ENCODE data around the gene WDFY3. TPM values are rescaled to one million over a fixed set of nuclear protein-coding genes. Genes with fewer than 3 reads are reported as not detected.

WDFY3 gene
- polyA plus RNA-seq, 2 of the 4 experiments (the other 2 are of a cell fraction) = 6.6 to 25.1 TPM

DNA sequence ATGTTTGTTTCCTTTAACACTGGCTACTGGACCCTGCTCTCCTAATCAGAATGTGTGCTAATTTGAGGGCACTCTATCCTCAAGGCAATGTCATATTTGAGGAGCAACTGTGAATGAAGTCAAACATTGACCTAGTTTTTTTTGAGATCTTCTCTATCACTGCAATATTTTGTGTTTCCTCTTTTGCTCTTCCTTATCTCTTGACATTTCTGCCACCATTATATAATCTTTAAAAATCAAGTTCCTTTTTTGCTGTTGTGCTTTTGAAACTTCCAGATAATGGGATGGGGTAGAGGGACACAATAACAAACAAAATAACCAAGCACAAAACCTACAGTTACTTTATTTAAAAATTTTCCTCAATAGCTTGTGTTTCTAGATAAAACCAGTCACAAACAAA, 7.4 kb upstream of the WDFY3 start:
- H3K27ac ChIP-seq = no peak overlapping the region
- CTCF ChIA-PET = interaction anchor here (0.6 to 1.8 kb wide), 2 partner anchors 224 to 422 kb away, joined by 3 to 4 read pairs; no protein-coding TSS in a partner anchor
- DNase-seq (ENCODE audit: low read depth in 1 of 2, low spot score in 1 of 2) = no peak
- POLR2A ChIA-PET = no interaction called here
- H3K4me1 ChIP-seq = 0 out of 3 replicates have a peak, but pooled peaks cover 3% of the 10 kb centered on the region
- no peaks in the 10 kb centered on the region for H3K9me3 ChIP-seq
- no peak overlapping the region for H3K4me2 ChIP-seq
- FAIRE-seq = no peak
- no peak for ATAC-seq
- TF ChIP-seq HOXB13 (CRISPR knock-in tag; IDR thresholded peaks at IDR 0.05; ENCODE audit: low read depth) (no peak), CEBPB (IDR thresholded peaks at IDR 0.05) (no peak), ZC3H11A (IDR thresholded peaks at IDR 0.05) (no peak), BHLHE40 (IDR thresholded peaks at IDR 0.05; ENCODE audit: low read depth, low read length) (no peak), EHF (CRISPR knock-in tag; IDR thresholded peaks at IDR 0.05) (no peak), GATA3 (IDR thresholded peaks at IDR 0.05; ENCODE audit: borderline replicate concordance) (no peak), HOXA7 (CRISPR knock-in tag; IDR thresholded peaks at IDR 0.05) (no peak), HOXB5 (CRISPR knock-in tag; IDR thresholded peaks at IDR 0.05) (no peak), NFE2L2 (conservative IDR thresholded peaks at IDR 0.05; ENCODE audit: low read length) (no peak), MYC (IDR thresholded peaks at IDR 0.05; ENCODE audit: borderline replicate concordance, low read length) (no peak), ZFP36 (IDR thresholded peaks at IDR 0.05; ENCODE audit: borderline replicate concordance, partially characterized antibody) (no peak)
- TF ChIP-seq, protein P1, sequence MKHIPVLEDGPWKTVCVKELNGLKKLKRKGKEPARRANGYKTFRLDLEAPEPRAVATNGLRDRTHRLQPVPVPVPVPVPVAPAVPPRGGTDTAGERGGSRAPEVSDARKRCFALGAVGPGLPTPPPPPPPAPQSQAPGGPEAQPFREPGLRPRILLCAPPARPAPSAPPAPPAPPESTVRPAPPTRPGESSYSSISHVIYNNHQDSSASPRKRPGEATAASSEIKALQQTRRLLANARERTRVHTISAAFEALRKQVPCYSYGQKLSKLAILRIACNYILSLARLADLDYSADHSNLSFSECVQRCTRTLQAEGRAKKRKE (CRISPR knock-in tag; IDR thresholded peaks at IDR 0.05; ENCODE audit: low read depth) = no peak
- TF ChIP-seq, protein P2, sequence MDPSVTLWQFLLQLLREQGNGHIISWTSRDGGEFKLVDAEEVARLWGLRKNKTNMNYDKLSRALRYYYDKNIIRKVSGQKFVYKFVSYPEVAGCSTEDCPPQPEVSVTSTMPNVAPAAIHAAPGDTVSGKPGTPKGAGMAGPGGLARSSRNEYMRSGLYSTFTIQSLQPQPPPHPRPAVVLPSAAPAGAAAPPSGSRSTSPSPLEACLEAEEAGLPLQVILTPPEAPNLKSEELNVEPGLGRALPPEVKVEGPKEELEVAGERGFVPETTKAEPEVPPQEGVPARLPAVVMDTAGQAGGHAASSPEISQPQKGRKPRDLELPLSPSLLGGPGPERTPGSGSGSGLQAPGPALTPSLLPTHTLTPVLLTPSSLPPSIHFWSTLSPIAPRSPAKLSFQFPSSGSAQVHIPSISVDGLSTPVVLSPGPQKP (IDR thresholded peaks at IDR 0.05; ENCODE audit: low read depth, low read length) = no peak
- TF ChIP-seq, protein P3, sequence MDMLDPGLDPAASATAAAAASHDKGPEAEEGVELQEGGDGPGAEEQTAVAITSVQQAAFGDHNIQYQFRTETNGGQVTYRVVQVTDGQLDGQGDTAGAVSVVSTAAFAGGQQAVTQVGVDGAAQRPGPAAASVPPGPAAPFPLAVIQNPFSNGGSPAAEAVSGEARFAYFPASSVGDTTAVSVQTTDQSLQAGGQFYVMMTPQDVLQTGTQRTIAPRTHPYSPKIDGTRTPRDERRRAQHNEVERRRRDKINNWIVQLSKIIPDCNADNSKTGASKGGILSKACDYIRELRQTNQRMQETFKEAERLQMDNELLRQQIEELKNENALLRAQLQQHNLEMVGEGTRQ (IDR thresholded peaks at IDR 0.05) = no peak
- H3K4me3 ChIP-seq = no peak overlapping the region

DNA sequence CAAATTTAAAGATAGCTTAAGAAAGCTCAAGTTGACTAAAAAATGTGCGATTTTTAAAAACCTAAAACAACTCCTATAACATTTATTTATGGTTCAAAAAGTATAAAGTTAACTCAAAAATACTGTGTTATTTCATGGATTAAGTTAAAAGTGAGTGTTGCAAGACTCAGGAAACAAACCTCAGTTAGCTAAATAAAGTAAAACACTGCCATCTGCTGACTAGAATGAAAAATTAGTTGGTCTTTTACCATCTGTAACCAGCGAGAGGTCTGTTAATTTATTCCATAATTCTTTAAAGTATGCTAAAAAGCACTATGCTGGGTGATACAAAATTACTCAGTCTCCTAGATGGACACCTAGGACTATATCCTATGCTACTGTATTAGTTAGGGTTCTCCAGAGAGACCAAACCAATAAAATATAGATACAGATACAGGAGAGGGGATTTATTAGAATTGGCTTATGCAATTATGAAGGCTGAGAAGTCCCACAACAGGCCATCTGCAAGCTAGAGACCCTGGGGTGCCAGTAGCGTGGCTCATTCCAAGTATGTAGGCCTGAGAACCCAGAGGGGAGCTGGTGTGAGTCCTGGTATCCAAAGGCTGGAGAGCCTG, 4.9 kb upstream of the WDFY3 start:
- no peak overlapping the region for H3K27ac ChIP-seq
- TF ChIP-seq, protein P4, sequence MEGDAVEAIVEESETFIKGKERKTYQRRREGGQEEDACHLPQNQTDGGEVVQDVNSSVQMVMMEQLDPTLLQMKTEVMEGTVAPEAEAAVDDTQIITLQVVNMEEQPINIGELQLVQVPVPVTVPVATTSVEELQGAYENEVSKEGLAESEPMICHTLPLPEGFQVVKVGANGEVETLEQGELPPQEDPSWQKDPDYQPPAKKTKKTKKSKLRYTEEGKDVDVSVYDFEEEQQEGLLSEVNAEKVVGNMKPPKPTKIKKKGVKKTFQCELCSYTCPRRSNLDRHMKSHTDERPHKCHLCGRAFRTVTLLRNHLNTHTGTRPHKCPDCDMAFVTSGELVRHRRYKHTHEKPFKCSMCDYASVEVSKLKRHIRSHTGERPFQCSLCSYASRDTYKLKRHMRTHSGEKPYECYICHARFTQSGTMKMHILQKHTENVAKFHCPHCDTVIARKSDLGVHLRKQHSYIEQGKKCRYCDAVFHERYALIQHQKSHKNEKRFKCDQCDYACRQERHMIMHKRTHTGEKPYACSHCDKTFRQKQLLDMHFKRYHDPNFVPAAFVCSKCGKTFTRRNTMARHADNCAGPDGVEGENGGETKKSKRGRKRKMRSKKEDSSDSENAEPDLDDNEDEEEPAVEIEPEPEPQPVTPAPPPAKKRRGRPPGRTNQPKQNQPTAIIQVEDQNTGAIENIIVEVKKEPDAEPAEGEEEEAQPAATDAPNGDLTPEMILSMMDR (IDR thresholded peaks at IDR 0.05) = peak; percentile 70
- TF ChIP-seq RAD21 (conservative IDR thresholded peaks at IDR 0.05 in 1 of 2, IDR thresholded peaks at IDR 0.05 in 1 of 2) = peak; percentile 77 to 81
- no peak for TF ChIP-seq JUN (IDR thresholded peaks at IDR 0.05)
- peak; percentile 70 for TF ChIP-seq SMC3 (IDR thresholded peaks at IDR 0.05)
- TF ChIP-seq CEBPB (IDR thresholded peaks at IDR 0.05) = peak; percentile 58 to 87; a peak in 3 of 4 replicates
- 0% methylated on average over 3 of the region's 3 CpGs for WGBS (ENCODE audit: missing lambda C conversion rate)
- H3K4me2 ChIP-seq = no peak overlapping the region
- ATAC-seq (0 out of 6 replicates have a peak, but pooled peaks of 1 of the 2 experiments have one; percentile 20), DNase-seq (ENCODE audit: low read depth in 1 of 2, low spot score in 1 of 2) (peak; percentile 16 to 40), FAIRE-seq (peak; percentile 89)
- H3K4me3 ChIP-seq = no peak overlapping the region
- CTCF ChIA-PET = interaction anchor here (0.6 to 3.8 kb wide), 27 partner anchors 10 to 1326 kb away, joined by 3 to 33 read pairs (median 3); partner anchors contain the start of gene NKX6-1
- no peaks in the 10 kb centered on the region for H3K9me3 ChIP-seq
- 0 out of 3 replicates have a peak, but pooled peaks cover 10% of the 10 kb centered on the region for H3K4me1 ChIP-seq
- POLR2A ChIA-PET = no interaction called here

DNA sequence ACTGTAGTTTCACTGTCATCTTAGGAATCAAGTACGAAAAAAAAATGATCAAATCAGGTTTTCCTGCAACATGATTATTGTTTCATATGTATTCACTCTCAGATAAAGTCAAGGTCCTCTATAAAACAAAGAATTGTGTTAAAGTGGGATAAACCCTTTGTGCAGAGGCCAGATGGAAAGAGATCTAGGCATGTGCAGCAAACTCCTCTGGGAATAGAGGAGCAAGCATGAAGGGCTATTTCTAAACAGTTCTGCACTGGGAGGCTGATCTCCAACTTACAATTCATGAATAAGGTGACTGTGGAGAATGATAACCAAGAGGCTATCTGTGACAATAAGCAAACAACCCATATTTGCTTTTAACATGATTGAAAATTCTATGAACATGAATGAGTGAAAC, 2.4 kb upstream of the WDFY3 start:
- no peak overlapping the region for H3K27ac ChIP-seq
- DNase-seq (ENCODE audit: low read depth in 1 of 2, low spot score in 1 of 2) = no peak
- ChIA-PET CTCF (interaction anchor here (0.6 kb wide), 1 partner anchor 465 kb away, joined by 3 read pairs; no protein-coding TSS in a partner anchor), POLR2A (no interaction called here)
- no peak for ATAC-seq
- peaks cover 19% of the 10 kb centered on the region; the same call in 2 of the 3 replicates for H3K4me1 ChIP-seq
- no peak overlapping the region for H3K4me3 ChIP-seq
- no peaks in the 10 kb centered on the region for H3K9me3 ChIP-seq
- 78% methylated on average over 1 of the region's 1 CpG for WGBS (ENCODE audit: missing lambda C conversion rate)
- no peak for FAIRE-seq
- no peak overlapping the region for H3K4me2 ChIP-seq
- TF ChIP-seq, protein P3 (IDR thresholded peaks at IDR 0.05) = no peak
- TF ChIP-seq CBX8 (IDR thresholded peaks at IDR 0.05) (no peak), POLR2A (IDR thresholded peaks at IDR 0.05; ENCODE audit: low read length) (no peak), MAFK (IDR thresholded peaks at IDR 0.05; ENCODE audit: partially characterized antibody) (no peak), JUN (IDR thresholded peaks at IDR 0.05) (no peak), RCOR1 (IDR thresholded peaks at IDR 0.05; ENCODE audit: low read depth, low read length) (no peak), RNF2 (IDR thresholded peaks at IDR 0.05; ENCODE audit: borderline replicate concordance, low read depth) (no peak), POLR2AphosphoS2 (conservative IDR thresholded peaks at IDR 0.05; ENCODE audit: low read length) (no peak), CEBPB (IDR thresholded peaks at IDR 0.05) (no peak), EHF (CRISPR knock-in tag; IDR thresholded peaks at IDR 0.05) (no peak)
- TF ChIP-seq, protein P5, sequence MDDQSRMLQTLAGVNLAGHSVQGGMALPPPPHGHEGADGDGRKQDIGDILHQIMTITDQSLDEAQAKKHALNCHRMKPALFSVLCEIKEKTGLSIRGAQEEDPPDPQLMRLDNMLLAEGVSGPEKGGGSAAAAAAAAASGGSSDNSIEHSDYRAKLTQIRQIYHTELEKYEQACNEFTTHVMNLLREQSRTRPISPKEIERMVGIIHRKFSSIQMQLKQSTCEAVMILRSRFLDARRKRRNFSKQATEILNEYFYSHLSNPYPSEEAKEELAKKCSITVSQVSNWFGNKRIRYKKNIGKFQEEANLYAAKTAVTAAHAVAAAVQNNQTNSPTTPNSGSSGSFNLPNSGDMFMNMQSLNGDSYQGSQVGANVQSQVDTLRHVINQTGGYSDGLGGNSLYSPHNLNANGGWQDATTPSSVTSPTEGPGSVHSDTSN (IDR thresholded peaks at IDR 0.05) = no peak
- TF ChIP-seq, protein P6, sequence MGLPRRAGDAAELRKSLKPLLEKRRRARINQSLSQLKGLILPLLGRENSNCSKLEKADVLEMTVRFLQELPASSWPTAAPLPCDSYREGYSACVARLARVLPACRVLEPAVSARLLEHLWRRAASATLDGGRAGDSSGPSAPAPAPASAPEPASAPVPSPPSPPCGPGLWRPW (IDR thresholded peaks at IDR 0.05) = no peak
- TF ChIP-seq, protein P1 (CRISPR knock-in tag; IDR thresholded peaks at IDR 0.05; ENCODE audit: low read depth) = no peak
